Activated CD4-positive, alpha-beta memory T cell treated with anti-CD3 and anti-CD28 coated beads for 36 hours (primary cell): ENCODE measurements around the gene ELFN2. TPM values are rescaled to one million over a fixed set of nuclear protein-coding genes. Genes with fewer than 3 reads are reported as not detected.

Experiments used
- CTCF ChIA-PET: fragments of 350-600 bp; sonication (Branson Sonifier 250); formaldehyde crosslinking; loops from one replicate; lab custom pipeline; 2021; ENCODE audit warnings: antibody characterized with exemption, inconsistent platforms; lab: Charles Lee
- POLR2A ChIA-PET: fragments of 350-600 bp; sonication (Branson Sonifier 250); formaldehyde crosslinking; loops from one replicate; lab custom pipeline; 2021; ENCODE audit warnings: antibody characterized with exemption; lab: Charles Lee
- DNase-seq: peaks from one replicate; pipeline ENCODE4 v3.0.0-alpha.2; 2020
- H3K27ac Mint-ChIP-seq: one replicate; pipeline ENCODE4 v1.8.0; 2021; ENCODE audit warnings: mixed read lengths
- H3K27me3 Mint-ChIP-seq: one replicate; pipeline ENCODE4 v1.8.0; 2021; ENCODE audit warnings: mixed read lengths
- H3K36me3 Mint-ChIP-seq: one replicate; pipeline ENCODE4 v1.8.0; 2021; ENCODE audit warnings: mixed read lengths
- H3K4me1 Mint-ChIP-seq: one replicate; pipeline ENCODE4 v1.8.0; 2021; ENCODE audit warnings: low read depth, mixed read lengths
- H3K4me3 Mint-ChIP-seq: one replicate; pipeline ENCODE4 v1.8.0; 2021; ENCODE audit warnings: mild to moderate bottlenecking, mixed read lengths
- H3K9me3 Mint-ChIP-seq: one replicate; pipeline ENCODE4 v1.8.0; 2021; ENCODE audit warnings: mixed read lengths
- intact Hi-C: fragments of 100-400 bp; cut with micrococcal nuclease; formaldehyde crosslinking; loops from one replicate; pipeline ENCODE4 v1.15.1; 2023
- total RNA-seq, 2 experiments: library from RNA; stranded (reverse); gene quantifications; one replicate each; pipeline ENCODE4 v1.2.3, GENCODE V29; 2021

Gene ELFN2
- total RNA-seq, 2 experiments from 2014 or later, result 0.39 to 0.57 TPM

DNA sequence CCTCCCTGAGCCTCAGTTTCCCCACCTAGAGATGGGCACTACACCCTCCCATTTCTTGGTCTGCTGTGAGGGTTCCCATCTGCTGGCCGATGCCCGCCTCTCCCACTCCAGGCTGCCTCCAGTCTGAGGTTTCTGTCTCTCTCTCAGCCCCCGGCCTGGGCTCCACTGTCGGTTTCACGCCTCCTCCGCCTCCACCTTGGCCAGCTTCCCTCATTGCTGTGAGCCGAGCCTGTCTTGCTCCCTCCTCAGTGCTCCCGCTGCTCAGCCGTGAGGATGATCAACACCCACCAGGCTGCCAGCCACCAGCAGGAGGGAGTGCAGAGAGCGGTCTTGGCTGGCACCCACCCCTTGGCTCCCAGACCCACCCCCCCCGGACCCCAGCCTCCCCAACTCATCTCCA is 83.9 kb downstream of the ELFN2 start:
- Mint-ChIP-seq H3K4me1 (no peaks in the 10 kb centered on the region), H3K4me3 (no peak overlapping the region), H3K9me3 (no peaks in the 10 kb centered on the region), H3K36me3 (no peaks in the 10 kb centered on the region), H3K27ac (no peak overlapping the region), H3K27me3 (peaks cover 8% of the 10 kb centered on the region)
- ChIA-PET POLR2A (no interaction called here), CTCF (no interaction called here)
- intact Hi-C loops, result no loop called here
- no peak for DNase-seq

DNA sequence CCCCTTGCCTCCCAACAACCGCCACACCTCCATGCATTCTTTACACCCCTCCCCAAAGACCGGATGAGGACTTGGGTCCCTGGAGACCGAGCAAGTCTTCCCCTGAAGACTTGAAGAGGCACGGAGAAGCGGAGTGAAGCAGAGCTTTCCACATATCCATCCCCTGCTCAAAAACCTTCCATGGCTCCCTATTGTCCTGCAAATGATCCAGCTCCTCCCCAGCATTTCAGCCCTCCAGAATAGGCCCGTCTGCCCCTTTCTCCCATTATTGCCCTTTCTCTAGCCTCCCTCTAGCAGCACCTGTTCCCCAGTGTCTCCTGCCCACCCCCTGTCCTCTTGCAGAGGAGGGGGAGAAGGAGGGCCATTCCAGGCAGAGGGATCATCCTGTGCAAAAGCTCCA is 85.2 kb downstream of the ELFN2 start:
- H3K4me1 Mint-ChIP-seq, result no peaks in the 10 kb centered on the region
- ChIA-PET POLR2A (no interaction called here), CTCF (interaction anchor here (0.7 to 1.3 kb wide), 2 partner anchors 8 to 80 kb away, joined by 3 read pairs; no protein-coding TSS in a partner anchor)
- H3K27me3 Mint-ChIP-seq, result peaks cover 10% of the 10 kb centered on the region
- H3K36me3 Mint-ChIP-seq, result no peaks in the 10 kb centered on the region
- intact Hi-C loops, result no loop called here
- no peak for DNase-seq
- H3K27ac Mint-ChIP-seq, result no peak overlapping the region
- no peak overlapping the region for H3K4me3 Mint-ChIP-seq
- H3K9me3 Mint-ChIP-seq, result no peaks in the 10 kb centered on the region

DNA sequence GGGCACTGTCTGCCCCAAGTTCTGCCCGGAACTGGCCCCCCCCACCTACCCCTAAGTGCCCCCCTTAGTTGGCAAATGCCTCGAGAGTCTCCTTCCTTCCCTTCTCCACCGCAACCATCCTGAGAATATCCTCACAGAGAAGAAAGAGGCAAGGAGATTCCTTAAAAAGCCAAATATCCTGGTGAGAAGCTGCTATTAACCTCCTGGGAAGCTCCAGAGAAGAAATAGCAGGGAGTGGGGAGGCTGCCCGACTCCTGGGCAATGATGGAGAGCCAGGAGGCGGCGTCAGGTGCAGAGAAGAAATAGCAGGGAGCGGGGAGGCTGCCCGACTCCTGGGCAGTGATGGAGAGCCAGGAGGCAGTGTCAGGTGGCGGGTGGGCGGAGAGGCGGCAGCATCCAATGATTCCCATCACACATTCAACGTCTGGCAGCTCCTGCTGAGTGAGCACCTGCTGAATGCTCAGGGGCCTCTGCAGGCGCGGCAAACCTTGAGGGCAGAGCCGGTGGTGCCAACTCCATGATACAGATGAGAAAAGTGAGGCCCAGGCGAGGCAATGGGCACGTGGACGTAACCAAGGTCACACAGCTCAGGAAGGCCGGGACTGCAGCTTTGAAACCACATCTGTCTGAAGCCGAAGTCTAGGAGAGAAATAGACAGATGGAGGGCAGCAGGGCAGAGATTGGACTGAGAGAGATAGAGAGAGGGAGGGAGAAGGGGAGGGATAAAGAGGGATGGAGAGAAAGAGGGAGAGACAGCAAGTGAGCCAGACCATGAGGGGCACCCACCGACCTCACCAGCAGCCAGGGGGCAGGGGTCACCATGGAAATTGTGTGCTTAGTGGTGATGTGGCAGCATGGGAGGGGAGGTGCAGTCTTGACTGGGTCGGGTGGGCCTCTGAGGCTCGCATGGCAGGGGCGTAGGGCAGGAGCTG is 86.7 kb downstream of the ELFN2 start:
- Mint-ChIP-seq H3K9me3 (no peaks in the 10 kb centered on the region), H3K36me3 (no peaks in the 10 kb centered on the region), H3K4me1 (no peaks in the 10 kb centered on the region), H3K27ac (no peak overlapping the region), H3K27me3 (peaks cover 19% of the 10 kb centered on the region), H3K4me3 (no peak overlapping the region)
- ChIA-PET POLR2A (no interaction called here), CTCF (interaction anchor here (0.8 kb wide), 1 partner anchor 11 kb away, joined by 3 read pairs; no protein-coding TSS in a partner anchor)
- intact Hi-C loops, result no loop called here
- no peak for DNase-seq

DNA sequence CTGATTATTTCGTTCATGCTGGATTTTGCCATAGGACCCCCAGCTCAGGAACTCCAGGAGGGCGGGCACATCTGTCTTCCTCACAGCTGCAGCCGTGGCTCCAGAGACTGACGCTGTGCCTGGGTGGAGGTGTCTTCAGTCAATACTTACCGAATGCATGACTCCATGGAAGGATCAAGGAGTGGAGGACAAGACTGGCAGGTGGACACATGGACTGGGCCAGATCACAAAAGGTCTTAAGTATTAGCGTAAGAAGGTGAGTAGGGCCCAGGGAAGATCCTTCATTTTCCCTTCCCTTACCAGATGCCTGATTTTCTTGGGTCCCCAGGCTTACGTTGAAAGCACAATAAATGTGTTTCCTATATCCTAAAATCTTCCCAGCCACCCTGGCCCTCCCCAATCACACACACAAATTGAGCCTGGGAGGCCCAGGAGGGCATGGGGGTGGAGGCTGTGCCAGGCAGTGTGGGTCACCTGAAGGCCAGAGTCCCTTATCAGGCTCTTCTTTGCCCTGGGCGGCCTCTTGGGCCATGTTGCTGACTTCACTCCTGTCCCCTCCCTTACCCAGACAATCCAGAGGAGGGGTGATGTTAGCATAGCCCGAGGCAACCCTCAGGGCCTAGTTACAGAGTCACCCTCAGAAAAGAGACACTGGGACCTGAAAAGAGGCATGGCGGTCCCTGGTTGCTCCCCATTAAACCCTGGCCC is 88.6 kb downstream of the ELFN2 start:
- no peak overlapping the region for H3K4me3 Mint-ChIP-seq
- peaks cover 7% of the 10 kb centered on the region for H3K4me1 Mint-ChIP-seq
- H3K36me3 Mint-ChIP-seq, result no peaks in the 10 kb centered on the region
- H3K27ac Mint-ChIP-seq, result no peak overlapping the region
- H3K9me3 Mint-ChIP-seq, result no peaks in the 10 kb centered on the region
- no peak for DNase-seq
- POLR2A ChIA-PET, result no interaction called here
- CTCF ChIA-PET, result no interaction called here
- peaks cover 25% of the 10 kb centered on the region for H3K27me3 Mint-ChIP-seq
- intact Hi-C loops, result no loop called here

DNA sequence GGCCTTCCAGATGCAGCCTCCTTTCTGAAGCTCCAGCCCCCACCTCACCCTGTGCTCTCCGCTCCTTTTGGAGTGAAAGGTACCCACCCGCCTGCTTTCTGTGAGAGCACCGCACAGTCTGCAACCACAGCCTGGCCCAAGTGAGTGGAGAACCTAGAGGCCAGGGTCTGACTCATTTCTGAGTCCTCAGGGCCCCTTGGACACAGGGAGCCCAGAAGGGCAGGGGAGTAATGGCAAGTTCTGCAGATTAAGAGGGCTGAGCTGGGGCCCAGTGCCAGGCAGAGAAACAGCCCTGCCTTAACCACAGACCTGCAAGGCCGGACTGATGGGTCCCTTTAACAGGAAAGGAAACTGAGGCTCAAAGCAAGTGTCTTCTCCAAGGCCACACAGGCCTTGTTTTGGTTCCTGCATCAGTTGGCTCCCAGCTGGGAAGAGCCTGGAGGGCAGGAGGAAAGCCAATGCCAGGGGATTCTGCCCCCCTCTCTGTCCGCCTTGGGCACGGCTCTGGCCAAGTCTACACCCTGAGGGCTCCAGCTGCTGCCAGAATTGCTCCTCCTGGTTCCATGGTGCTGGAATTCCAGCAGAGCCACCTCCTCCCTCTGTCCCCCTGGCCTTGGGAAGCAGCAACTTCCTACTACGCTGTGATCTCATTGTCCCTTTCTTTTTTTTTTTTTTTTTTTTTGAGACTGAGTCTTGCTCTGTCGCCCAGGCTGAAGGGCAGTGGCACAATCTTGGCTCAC is 89.9 kb downstream of the ELFN2 start:
- no peaks in the 10 kb centered on the region for H3K36me3 Mint-ChIP-seq
- no peak for DNase-seq
- ChIA-PET CTCF (no interaction called here), POLR2A (no interaction called here)
- peaks cover 33% of the 10 kb centered on the region for H3K27me3 Mint-ChIP-seq
- intact Hi-C loops, result no loop called here
- H3K4me3 Mint-ChIP-seq, result no peak overlapping the region
- peaks cover 7% of the 10 kb centered on the region for H3K4me1 Mint-ChIP-seq
- H3K9me3 Mint-ChIP-seq, result no peaks in the 10 kb centered on the region
- no peak overlapping the region for H3K27ac Mint-ChIP-seq

DNA sequence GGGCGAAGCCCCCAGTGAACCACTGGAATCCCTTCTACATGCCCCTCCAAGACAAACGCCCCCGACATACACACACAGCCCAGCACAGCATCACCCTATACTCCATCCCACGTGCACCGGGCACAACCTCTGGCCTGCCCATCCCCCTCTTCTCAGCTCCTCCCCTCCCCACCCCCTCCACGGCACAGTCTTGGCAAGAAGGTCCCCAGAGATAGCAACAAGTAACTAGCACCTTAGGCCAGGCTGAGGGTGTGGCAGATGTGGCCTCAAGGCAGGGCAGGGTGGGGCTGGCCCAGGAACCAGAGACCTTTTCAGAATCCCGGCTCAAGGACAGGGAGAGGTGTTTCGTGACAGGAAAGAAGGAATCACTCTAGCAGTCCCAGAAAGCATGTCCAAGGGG is 90.7 kb downstream of the ELFN2 start:
- no peaks in the 10 kb centered on the region for H3K36me3 Mint-ChIP-seq
- H3K27me3 Mint-ChIP-seq, result peaks cover 39% of the 10 kb centered on the region
- no peak overlapping the region for H3K27ac Mint-ChIP-seq
- H3K4me3 Mint-ChIP-seq, result no peak overlapping the region
- ChIA-PET POLR2A (no interaction called here), CTCF (no interaction called here)
- H3K9me3 Mint-ChIP-seq, result no peaks in the 10 kb centered on the region
- peaks cover 7% of the 10 kb centered on the region for H3K4me1 Mint-ChIP-seq
- intact Hi-C loops, result no loop called here
- DNase-seq, result no peak

DNA sequence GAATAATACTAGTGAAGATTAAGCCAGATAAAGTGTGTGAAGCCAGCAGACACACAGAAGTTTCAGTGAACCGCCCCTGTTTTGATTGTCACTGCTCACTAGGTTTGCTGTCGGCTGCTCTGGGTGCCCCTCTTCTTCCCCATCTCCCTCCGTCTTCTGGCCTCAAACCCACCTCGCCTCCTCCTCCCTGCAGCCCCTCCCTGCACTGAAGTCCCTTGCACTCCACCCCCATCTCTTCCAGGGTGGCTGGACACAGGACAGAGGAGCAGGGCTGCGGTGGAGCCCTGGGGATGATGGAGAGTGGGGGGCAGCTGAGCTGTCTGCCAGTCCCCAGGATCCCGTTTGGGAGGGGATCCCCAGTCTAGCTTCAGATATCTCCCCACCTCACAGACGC is 91.5 kb downstream of the ELFN2 start:
- Mint-ChIP-seq H3K27ac (no peak overlapping the region), H3K27me3 (peaks cover 42% of the 10 kb centered on the region), H3K4me3 (no peak overlapping the region), H3K36me3 (no peaks in the 10 kb centered on the region), H3K4me1 (peaks cover 7% of the 10 kb centered on the region), H3K9me3 (no peaks in the 10 kb centered on the region)
- intact Hi-C loops, result no loop called here
- POLR2A ChIA-PET, result no interaction called here
- no peak for DNase-seq
- CTCF ChIA-PET, result interaction anchor here (2.4 kb wide), 1 partner anchor 18 kb away, joined by 14 read pairs; no protein-coding TSS in a partner anchor

DNA sequence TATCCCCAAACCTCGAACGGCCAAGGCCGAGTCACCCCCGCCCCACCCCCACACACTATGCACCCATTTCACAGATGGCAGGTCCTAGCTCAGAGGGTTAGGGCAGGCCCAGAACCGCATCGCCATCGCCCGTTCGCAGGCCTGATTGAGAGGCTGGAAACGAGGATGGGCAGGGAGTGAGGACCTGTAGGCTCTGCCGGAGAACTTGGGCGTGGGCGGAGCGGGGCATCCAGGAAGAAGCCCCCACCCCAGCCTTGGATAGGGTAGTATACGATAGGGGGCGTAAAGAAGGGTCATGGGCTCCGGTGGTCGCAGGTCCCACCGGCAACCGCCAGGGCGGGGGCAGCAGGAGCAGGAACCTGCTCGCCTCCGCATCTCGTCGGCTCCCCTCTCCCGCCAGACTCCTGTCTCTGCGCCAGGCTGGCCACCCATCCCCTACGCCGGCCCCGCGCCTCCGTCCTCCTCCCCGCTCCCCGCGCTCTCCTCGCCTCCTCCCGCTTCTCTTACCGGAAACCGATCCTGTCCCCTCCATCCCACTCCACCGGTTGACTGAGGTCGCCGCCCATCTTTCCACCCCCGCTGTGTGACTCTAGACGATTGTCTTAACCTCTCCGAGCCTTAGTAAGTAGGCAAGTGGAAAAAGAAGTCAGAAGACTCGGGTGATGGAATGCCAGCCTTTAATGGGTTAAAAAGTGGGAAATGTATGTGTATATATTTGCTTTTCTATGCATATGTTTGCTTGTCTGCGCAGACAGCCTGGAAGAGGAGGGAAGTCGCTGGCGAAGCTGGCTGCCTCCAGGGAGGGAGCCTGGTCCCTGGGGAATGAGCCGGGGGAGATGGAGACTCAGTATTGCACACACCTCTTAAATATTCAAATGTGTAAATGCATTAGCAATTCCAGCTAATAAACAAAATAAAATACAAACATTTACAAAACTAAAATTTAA is 92.1 kb downstream of the ELFN2 start:
- H3K36me3 Mint-ChIP-seq, result no peaks in the 10 kb centered on the region
- peaks cover 9% of the 10 kb centered on the region for H3K4me1 Mint-ChIP-seq
- no peak overlapping the region for H3K27ac Mint-ChIP-seq
- ChIA-PET POLR2A (no interaction called here), CTCF (interaction anchor here (1.2 to 2.4 kb wide), 3 partner anchors 18 to 123 kb away, joined by 4 to 14 read pairs (median 7); no protein-coding TSS in a partner anchor)
- no peaks in the 10 kb centered on the region for H3K9me3 Mint-ChIP-seq
- peaks cover 42% of the 10 kb centered on the region for H3K27me3 Mint-ChIP-seq
- H3K4me3 Mint-ChIP-seq, result no peak overlapping the region
- intact Hi-C loops, result no loop called here
- DNase-seq, result no peak

DNA sequence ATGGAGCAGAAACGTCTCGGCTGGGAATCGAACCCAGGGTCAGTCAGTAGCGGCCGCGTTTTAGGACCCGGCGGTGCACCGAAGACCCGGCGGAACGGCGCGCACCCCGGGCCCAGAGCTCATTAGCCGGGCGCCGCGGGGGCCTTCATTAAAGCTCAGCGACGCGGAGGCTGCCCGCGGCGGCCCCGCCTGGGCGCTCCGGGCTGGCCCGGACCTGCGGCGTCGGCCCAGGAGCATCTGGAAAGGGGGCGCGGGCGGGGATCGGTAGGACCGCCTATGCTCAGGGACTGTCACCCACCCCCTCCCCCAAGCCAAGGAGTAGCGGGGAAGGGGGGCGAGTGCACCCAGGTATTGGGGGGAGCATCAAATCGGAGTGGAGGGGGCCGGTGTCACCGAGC is 92.8 kb downstream of the ELFN2 start:
- no peaks in the 10 kb centered on the region for H3K36me3 Mint-ChIP-seq
- H3K4me3 Mint-ChIP-seq, result no peak overlapping the region
- peaks cover 46% of the 10 kb centered on the region for H3K27me3 Mint-ChIP-seq
- CTCF ChIA-PET, result interaction anchor here (0.6 to 2.4 kb wide), 8 partner anchors 8 to 298 kb away, joined by 3 to 14 read pairs (median 3); no protein-coding TSS in a partner anchor
- H3K27ac Mint-ChIP-seq, result no peak overlapping the region
- POLR2A ChIA-PET, result no interaction called here
- H3K9me3 Mint-ChIP-seq, result no peaks in the 10 kb centered on the region
- no peak for DNase-seq
- H3K4me1 Mint-ChIP-seq, result peaks cover 9% of the 10 kb centered on the region
- intact Hi-C loops, result no loop called here

DNA sequence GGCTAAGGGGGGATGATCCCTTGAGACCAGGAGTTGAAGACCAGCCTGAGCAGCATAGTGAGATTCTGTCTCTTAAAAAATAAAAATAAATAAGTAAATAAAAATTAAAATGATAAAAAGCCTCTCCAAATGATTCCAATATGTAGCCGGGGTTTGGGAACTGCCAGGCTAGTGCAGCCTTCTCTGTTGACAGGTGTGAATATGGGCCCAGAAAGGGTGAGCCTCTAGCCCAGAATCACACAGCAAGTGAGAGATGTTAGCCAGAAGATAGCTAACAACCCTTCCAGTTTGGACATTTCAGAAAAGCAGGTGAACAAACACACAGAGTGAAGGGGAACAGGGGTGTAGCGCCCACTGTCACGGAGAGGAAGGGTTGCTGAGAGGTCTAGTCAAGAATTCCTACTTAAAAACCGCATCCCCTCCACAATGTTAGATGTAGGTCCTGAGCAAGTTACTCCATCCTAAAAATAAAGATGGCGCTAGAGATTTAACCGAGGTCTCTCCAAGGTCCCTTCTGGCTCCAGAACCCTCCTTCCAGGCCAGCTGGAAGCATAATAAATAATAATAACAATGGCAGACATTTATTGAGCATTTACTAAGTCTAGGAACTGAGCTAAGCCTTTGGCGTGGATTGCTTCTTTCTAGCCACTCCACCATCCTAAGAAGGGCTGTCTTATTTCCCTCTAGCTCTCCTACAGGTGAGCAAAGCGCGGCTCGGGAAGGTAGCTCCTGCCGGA is 93.4 kb downstream of the ELFN2 start:
- H3K9me3 Mint-ChIP-seq, result no peaks in the 10 kb centered on the region
- DNase-seq, result no peak
- POLR2A ChIA-PET, result interaction anchor here (0.6 kb wide), 1 partner anchor 18 kb away, joined by 3 read pairs; no protein-coding TSS in a partner anchor

More for the DNA sequence above, 93.4 kb downstream of the ELFN2 start:
- Mint-ChIP-seq H3K4me1 (peaks cover 9% of the 10 kb centered on the region), H3K36me3 (no peaks in the 10 kb centered on the region), H3K27ac (no peak overlapping the region), H3K27me3 (peaks cover 48% of the 10 kb centered on the region), H3K4me3 (no peak overlapping the region)
- intact Hi-C loops, result no loop called here
- CTCF ChIA-PET, result interaction anchor here (0.6 to 2.4 kb wide), 8 partner anchors 9 to 298 kb away, joined by 3 to 14 read pairs (median 3); no protein-coding TSS in a partner anchor
